NCI-H1048 (cell line): Measurements from ENCODE around the gene MAMDC2.
"Not testable (repeated sequence)": the region's sequence is repeated elsewhere in the genome, so short reads cannot be mapped to it uniquely, and the experiment has no call there.

Source experiments
- DNase-seq: peaks from one replicate; lab custom pipeline; 2025; lab: John Stamatoyannopoulos, UW

MAMDC2 gene

DNA sequence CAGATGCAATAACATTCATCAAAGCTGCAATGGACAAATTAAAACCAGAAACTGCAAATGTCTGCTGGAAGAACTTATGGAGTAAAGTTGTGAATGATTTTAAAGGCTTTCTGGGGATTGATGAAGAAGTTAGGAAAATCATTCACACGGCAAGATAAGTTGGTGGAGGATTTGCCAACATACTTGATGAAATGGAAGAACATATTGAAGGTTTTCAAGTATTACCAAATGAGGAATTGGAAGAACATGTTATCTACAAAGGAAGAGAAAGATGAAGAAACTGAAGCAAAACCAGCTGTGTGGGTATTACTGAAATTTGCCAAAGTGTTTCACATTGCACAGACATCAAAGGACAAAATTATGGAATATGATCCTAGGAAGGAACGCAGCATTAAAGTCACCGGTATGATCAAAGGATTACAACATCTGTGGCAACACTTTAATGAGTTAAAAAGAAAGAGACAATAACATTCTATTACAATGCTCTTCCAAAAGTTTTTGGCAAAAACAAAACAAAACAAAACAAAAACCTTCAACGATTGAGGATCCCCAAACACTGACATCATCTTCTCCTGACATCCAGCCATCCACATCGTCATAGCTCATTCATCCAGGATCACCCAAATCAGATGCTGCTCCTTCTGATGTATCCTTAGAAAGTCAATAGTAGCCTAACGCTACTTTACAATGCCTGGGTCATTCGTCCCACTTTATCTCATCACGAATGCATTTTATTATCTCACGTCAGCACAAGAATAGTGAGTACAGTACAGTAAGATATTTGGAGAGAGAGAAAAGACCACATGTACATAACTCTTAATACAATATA, 153.8 kb downstream of the MAMDC2 start:
- no peak for DNase-seq

DNA sequence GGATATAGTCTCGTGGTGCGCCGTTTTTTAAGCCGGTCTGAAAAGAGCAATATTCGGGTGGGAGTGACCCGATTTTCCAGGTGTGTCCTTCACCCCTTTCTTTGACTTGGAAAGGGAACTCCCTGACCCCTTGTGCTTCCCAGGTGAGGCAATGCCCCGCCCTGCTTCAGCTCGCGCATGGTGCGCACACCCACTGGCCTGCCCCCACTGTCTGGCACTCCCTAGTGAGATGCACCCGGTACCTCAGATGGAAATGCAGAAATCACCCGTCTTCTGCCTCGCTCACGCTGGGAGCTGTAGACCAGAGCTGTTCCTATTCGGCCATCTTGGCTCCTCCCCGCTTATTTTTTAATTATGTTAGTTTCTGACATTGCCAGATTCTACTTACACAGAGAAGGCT, 161.1 kb downstream of the MAMDC2 start:
- not testable (repeated sequence) for DNase-seq

DNA sequence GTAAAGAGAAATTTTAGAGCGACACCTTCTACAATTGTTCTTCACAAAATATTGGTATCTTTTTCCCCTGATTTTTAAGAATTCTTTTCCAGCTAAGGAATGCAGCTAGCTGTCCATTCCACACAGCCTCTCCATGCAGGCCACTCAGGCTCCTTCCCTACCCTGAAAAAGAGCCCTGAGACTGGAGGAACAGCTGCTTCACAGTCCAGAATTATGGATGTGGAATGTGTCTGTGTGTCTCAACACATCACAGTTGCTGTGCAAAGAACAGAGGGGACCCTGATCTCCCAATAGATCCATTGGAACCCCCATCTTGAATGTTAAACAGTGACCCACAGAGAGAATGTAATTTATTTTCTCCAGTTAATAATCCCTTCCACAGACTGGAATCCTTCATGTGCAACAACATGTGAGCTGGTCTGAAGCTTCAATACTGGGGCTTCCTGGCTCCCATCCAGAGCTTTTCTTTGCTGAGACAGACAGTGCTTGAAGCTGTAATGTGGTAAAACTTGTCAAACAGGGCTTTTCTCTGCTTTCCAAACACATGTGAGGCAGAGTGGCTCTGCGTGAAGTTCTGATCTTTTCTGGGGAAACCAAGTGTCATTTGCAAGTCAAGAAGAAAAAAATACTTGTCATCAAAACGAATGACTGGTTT, 161.8 kb downstream of the MAMDC2 start:
- DNase-seq = no peak

DNA sequence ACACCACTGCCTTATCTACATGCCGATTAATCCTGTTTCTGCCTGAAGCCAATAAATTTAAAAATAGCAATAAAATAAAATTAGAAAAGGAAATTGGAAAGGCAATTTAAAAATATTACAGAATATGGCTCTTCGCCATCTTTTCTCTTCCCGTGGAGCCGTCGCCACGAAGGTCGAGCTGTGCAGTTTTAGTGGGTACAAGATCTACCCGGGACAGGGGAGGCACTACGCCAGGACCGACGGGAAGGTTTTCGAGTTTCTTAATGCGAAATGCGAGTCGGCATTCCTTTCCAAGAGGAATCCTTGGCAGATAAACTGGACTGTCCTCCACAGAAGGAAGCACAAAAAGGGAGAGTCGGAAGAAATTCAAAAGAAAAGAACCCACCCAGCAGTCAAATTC, 173.4 kb downstream of the MAMDC2 start:
- no peak for DNase-seq

DNA sequence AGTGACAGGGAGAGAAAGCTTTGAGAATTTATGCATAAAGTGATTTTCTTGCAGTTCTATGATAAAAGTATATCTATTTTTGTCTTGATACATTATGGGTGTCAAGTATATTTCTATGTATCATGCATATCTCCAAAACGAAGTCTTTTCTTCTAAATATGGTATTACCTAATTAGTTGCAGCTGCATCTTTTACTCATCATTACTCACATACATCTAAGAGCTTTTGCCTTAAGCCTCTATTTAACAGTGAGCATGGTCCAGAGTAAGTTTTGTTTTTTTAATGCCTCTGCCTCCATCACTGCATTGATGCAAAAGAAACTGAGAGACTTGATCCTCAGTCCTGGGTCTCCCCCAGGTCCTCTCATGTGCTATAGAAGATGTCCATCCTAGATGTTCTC, 175.1 kb downstream of the MAMDC2 start:
- no peak for DNase-seq

DNA sequence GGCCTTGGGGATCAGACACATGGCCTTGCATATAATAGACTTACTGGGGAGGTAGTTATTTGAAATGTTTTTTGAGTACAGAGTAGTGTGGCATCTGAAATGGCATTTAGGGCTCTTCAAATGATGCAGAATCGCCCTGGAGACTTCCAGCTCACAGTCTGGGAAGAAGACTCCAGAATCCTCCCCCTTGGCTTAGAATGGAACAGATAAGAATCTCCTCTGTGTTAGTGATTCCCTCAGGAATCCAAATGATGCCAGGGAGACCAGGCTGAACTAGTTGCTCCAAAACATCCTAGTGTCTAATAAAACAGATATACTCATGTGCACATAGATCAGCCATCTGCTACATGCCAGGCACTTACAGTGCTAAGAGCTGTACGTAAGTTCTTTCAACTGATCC, 176.6 kb downstream of the MAMDC2 start:
- no peak for DNase-seq

DNA sequence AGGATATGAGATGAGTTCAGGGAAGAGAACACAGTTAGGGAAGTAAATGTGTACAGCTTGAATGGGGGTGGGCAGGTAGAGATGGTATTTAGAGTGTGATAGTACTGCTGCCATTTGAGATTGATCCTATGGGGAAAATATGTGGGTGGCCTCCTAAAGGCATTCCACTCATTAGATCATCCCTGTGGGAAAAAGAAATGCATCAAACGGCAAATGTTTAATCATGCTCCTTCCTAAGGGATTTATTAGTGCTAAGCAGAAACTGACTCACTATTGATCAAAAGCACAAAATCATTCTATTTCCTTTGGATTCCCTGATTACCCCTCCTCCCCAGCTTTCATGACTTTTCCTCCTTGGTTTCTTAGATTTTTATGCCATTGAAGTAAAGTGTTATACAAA, 178.7 kb downstream of the MAMDC2 start:
- no peak for DNase-seq

DNA sequence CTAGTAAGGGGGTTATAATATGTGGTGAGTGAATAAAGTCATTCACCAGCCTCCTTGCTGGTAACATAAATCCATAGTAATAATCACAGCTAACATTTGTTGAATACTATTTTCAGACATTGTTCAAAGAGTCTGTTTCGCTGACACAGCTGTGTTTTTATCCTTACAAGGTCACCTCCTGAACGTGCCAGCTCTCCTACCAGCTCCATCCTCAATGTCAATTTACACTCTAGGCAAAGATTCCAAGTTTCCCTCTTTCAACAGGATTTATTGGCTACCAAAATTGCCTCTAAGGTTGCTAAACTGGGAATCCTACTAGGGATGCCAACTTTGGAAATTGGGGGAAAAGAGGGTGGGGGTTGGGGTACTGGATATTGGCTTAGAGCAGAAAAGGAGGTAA, 184.5 kb downstream of the MAMDC2 start:
- DNase-seq = no peak

DNA sequence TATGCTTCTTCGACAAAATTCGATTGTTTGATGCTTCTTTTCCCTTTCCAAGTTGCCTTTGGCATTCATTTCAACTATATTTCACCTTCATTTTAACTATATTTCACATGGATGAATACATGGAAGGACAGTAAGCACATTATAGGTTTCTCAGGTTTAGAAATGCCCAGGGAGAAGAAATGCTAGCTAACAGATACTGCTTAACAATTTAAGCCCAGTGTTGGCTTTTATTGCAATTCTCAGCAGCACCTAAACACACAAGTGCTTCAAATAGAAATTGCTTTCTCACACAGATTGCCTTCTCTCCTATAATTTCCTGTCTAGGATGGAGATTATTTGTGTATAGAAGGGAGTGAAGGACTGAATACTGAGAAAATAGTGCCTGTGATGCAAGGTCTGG, 185.0 kb downstream of the MAMDC2 start:
- DNase-seq = no peak

DNA sequence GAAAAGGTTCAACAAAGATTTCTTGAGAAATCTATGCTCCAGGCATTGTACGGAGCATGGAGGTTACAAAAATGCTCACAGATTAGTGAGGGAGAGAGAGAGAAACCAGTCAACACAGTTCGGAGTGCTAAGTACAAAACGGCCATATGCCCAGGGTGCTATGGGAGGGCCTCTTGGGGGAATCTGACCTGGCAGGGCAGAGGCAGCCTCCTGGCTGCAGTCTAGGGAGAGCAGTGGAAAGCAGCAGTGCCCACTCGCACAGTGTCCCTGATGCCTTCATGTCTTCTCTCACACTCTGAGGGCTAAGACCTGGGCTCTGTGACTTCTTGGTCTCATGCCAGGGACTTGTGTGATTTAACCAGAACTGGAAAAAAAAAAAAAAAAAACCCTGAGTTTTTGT, 185.4 kb downstream of the MAMDC2 start:
- no peak for DNase-seq

DNA sequence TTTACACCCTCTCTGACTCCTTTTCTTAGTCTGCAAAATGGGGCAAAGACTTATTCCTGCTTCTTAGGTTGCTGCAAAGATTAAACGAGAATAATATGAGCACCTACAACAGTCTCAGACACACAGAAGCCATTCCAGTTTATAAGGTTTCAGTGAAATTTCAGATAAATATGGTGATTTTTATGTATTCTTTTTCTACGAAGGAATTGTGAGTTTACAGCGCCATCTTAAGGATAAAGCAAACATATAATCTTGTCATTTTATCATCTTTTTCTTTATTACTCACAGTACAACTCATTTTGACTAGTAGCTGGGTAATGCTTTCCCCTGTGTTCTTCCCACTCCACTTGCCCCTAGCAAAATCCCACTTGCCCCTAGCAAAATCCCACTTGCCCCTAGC, 185.9 kb downstream of the MAMDC2 start:
- no peak for DNase-seq

DNA sequence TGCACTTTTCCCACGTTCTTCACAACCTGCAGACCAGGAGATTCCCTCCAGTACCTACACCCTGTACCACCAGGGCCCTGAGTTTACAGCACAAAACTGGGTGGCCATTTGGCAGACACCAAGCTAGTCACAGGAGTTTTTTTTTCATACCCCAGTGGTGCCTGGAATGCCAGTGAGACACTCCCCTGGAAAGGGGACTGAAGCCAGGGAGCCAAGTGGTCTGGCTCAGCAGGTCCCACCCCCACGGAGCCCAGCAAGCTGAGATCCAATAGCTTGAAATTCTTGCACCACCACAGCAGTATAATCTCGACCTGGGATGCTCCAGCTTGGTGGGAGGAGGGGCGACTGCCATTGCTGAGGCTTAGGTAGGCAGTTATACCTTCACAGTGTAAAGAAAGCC, 188.8 kb downstream of the MAMDC2 start:
- DNase-seq = no peak

DNA sequence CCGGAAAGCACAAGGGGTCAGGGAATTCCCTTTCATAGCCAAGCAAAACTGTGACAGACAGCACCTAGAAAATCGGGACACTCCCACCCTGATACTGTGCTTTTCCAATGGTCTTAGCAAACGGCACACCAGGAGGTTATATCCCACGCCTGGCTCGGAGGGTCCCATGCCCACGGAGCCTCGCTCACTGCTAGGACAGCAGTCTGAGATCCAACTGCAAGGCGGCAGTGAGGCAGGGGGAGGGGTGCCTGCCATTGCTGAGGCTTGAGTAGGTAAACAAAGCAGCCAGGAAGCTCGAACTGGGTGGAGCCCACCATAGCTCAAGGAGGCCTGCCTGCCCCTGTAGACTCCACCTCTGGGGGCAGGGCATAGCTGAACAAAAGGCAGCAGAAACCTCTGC, 190.6 kb downstream of the MAMDC2 start:
- DNase-seq = not testable (repeated sequence)

DNA sequence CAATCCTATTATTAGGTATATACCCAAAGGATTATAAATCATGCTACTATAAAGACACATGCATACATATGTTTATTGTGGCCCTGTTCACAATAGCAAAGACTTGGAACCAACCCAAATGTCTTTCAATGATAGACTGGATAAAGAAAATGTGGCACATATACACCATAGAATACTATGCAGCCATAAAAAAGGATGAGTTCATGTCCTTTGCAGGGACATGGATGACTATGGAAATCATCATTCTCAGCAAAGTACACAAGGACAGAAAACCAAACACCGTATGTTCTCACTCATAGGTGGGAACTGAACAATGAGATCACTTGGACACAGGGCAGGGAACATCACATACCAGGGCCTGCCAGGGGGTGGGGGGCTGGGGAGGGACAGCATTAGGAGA, 202.3 kb downstream of the MAMDC2 start:
- not testable (repeated sequence) for DNase-seq

DNA sequence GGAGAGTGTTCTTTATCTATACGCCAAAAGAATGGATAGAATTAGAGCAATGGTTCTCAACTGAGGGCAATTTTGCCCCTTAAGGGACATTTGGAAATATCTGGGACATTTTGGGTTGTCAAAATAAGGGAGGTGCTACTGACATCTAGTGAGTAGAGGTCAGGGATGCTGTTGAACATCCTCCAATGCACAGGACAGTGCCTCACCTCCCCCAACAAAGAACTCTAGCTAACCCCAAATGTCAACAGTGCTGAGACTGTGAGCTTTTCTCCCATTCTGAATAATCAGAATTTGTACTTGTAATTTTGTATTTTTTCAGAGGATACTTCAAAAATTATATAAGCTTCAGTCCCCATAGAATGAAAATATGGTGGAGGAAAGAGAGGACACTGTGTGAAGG, 206.6 kb downstream of the MAMDC2 start:
- no peak for DNase-seq

DNA sequence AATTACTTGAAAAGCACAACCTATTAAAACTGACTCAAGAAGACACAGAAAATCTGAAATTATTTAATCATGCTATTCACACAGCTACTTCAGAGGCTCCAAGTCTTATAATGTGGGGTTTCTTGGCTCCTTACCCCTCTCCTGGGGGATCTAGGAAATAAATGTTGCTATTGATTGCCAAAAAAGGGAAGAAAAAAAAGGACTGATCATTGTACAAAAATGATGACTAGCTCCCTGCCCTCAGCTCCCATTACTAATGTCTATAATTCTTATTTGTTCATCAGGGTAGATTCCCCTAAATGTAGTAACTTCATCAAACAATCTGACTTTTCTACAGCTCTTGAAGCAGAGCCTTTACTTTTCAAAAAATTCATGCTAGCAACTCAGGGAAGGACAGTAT, 211.8 kb downstream of the MAMDC2 start:
- no peak for DNase-seq

DNA sequence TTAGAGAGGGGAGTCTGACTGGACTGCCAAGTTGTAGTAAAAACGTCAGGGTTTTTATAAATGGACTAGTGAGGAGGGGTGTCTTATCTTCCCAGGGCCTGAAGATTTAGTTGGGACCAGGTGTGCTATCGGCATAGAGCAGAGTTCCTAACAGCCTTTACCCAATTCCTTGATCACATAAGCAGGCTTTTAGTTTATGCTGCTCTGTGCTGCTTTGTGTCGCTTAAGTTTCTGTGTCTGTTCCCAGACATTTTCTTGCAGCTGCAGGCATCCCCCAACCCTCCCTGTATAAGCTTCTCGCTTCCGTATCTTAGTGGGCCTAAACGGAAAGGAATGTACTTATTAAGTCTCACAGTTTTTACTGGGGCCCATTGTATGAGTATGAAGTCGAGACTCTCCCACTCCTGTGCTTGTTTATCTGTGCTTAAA, 212.5 kb downstream of the MAMDC2 start:
- DNase-seq = no peak

DNA sequence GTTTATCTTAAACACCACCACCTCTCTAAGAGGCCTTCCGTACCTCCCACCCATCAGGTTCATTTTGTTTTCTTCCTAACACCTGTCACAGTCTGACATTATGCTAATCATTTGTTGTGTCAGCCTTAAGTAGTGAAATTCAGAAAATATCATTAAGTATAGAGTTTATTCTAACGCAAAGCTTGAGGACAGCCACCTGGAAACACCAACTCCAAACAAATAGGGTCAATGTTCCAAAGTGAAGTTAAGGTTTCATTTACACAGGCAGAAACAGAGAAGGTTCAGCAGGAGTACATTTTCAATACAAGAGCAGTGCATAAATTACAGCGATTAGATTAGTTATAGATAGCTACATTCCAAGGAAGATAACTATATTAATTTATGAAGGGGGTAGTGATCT, 213.9 kb downstream of the MAMDC2 start:
- DNase-seq = no peak

DNA sequence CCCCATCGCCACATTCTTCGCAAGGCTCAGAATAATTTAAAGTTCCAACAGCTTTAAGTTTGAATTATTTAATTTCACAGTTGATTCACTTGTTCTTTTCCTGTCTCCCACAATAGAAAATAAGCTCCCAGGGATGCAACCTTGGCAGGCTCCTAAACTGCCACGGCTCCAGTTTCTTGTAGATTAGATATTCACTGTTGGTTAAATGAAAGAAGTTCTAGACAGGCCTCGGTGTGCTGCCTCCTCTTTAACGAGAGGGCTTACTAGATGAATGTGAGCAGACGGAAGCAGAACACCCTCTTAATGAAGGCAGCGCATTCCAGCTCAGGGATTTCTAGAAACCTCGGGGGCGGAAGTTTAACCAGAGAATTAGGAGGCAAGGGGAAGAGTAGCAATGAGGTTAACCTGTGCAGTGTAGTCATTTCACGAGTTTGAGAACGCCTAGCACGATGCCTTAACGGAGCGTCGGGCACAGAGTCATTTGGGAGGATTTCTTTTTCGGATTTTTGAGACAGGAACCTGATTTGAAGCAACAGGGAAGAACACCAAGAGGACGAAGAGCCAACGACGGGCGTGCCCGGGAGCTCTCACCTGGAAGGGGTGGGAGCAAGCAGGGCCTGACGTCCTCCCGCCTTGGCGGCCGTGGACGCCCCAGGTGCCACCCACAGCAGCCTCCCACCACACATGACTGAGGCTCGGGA, 214.5 kb downstream of the MAMDC2 start:
- no peak for DNase-seq

DNA sequence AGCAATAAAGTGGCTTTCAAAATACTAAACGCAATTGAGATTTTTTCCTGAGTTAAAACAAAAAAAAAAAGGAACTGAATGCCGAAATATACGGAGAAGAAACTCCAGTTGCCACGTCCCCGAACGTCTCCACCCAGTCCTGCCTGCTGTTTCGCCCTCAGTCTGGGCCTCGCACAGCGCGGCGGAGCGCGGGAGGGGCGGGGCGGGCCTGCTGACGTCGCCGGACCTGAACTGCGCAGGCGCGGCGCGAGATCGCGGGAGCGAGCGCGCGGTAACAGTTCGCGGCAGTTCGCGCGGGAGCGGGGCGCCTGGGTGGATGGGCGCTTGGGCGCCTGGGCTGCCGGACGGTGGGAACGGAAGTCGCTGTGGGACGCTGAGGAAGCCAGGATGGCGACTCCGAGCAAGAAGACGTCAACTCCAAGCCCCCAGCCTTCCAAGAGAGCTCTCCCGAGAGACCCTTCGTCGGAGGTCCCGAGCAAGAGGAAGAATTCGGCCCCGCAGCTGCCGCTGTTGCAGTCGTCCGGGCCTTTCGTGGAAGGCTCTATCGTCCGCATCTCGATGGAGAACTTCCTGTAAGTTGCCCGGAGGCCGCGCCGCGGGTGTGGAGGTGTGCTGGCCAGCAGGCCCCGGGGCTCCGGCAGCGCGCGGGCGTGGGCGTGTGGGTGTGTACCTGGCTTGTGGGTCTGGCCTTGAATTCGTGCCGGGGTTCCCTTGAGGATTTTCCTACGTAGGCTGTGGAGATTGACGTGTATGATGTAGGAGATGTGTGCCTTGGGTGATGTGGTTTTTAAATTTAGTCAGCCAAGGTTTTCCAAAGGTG, 215.3 kb downstream of the MAMDC2 start, which contains the start of gene SMC5:
TSS of gene SMC5 (plus strand) at position 287 of the 820 bp plus-strand sequence. CDS start at position 388, 101 bp downstream.
- DNase-seq = peak; percentile 82

DNA sequence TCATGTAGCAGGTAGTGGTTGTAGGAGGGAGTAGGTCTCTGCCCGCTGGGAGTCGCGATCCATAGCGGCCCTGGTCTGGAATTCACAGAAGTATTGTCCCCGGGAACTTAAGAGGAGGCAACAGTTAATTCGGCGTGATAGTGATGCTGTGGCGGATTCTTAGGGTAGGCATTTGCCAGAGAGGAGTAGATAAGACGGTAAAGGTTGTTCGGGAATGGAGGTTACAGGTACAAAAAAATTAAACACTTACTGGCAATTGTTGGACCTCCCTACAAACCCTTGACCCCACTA, 215.8 kb downstream of the MAMDC2 start:
- no peak for DNase-seq

DNA sequence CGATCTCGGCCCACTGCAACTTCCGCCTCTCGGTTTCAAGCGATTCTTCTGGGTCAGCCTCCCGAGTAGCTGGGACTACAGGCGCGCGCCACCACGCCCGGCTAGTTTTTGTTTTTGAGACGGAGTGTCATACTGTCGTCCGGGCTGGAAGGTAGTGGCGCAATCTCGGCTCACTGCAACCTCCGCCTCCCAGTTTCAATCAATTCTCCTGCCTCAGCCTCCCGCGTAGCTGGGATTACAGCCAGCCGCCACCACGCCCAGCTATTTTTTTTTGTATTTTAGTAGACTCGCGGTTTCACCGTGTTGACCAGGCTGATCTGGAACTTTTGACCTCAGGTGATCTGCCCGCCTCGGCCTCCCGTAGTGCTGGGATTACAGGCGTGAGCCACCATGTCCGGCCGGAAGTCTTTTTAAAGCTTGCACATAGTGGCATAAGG, 216.4 kb downstream of the MAMDC2 start:
- no peak for DNase-seq
